Activated CD4-positive, alpha-beta T cell treated with anti-CD3 and anti-CD28 coated beads for 4 hours (primary cell): Measurements from ENCODE around the gene NAPEPLD.
"Not testable (repeated sequence)": the region's sequence is repeated elsewhere in the genome, so short reads cannot be mapped to it uniquely, and the experiment has no call there.

Experiments
- DNase-seq, 2 donors: peaks; one replicate each; pipeline ENCODE4 v3.0.0-alpha.2; 2020

The NAPEPLD gene

GRCh38 chr7:103143868-103144267 lies 5.0 kb downstream of the NAPEPLD start:
- no peak for DNase-seq

GRCh38 chr7:103142494-103142893 lies 6.4 kb downstream of the NAPEPLD start:
- no peak for DNase-seq

- DNase-seq: no peak
Measured at GRCh38 chr7:103141753-103142404, 7.0 kb downstream of the NAPEPLD start.

- DNase-seq: no peak
Measured at GRCh38 chr7:103140685-103141084, 8.2 kb downstream of the NAPEPLD start.

- DNase-seq: no peak
Measured at GRCh38 chr7:103140061-103140460, 8.8 kb downstream of the NAPEPLD start.

- DNase-seq: no peak
Measured at GRCh38 chr7:103134836-103135554, 13.9 kb downstream of the NAPEPLD start.

GRCh38 chr7:103132995-103133688 lies 15.8 kb downstream of the NAPEPLD start:
- no peak for DNase-seq

- no peak for DNase-seq
Measured at GRCh38 chr7:103130901-103131624, 17.8 kb downstream of the NAPEPLD start.

GRCh38 chr7:103129702-103130549 lies 19.0 kb downstream of the NAPEPLD start:
- no peak for DNase-seq

GRCh38 chr7:103127006-103127405 lies 21.9 kb downstream of the NAPEPLD start:
- DNase-seq: no peak

- DNase-seq: no peak
Measured at GRCh38 chr7:103124429-103124979, 24.4 kb downstream of the NAPEPLD start.

- DNase-seq: no peak
Measured at GRCh38 chr7:103123529-103123928, 25.4 kb downstream of the NAPEPLD start.

GRCh38 chr7:103121641-103122040 lies 27.3 kb downstream of the NAPEPLD start:
- no peak for DNase-seq

- DNase-seq: no peak
Measured at GRCh38 chr7:103120362-103120761, 28.5 kb downstream of the NAPEPLD start.

- DNase-seq: no peak
Measured at GRCh38 chr7:103119791-103120291, 29.1 kb downstream of the NAPEPLD start.

GRCh38 chr7:103117465-103117864 lies 31.4 kb downstream of the NAPEPLD start:
- no peak for DNase-seq

GRCh38 chr7:103116991-103117390 lies 31.9 kb downstream of the NAPEPLD start:
- no peak for DNase-seq

GRCh38 chr7:103116511-103116910 lies 32.4 kb downstream of the NAPEPLD start:
- no peak for DNase-seq

GRCh38 chr7:103115771-103116170 lies 33.1 kb downstream of the NAPEPLD start:
- no peak for DNase-seq

GRCh38 chr7:103114576-103115008 lies 34.3 kb downstream of the NAPEPLD start:
- DNase-seq: no peak

GRCh38 chr7:103113164-103113563 lies 35.7 kb downstream of the NAPEPLD start:
- no peak for DNase-seq

- DNase-seq: not testable (repeated sequence)
Measured at GRCh38 chr7:103106703-103107070, 42.2 kb downstream of the NAPEPLD start.
